ENCODE data around the gene GAS2L1.
A peak's percentile ranks its signal among the peaks of the same experiment; 100 is the strongest.

GAS2L1 gene

GRCh38 chr22:29275167-29275566 is 31.3 kb upstream of the GAS2L1 start:
- DNase-seq (ENCODE audit: low read depth in 2 of 2), result no peak

- DNase-seq (ENCODE audit: low read depth in 2 of 2), result no peak
These were observed 30.5 kb upstream of the GAS2L1 start for GRCh38 chr22:29275819-29276565.

GRCh38 chr22:29277927-29278326 is 28.5 kb upstream of the GAS2L1 start:
- DNase-seq (ENCODE audit: low read depth in 2 of 2), result no peak

DNA sequence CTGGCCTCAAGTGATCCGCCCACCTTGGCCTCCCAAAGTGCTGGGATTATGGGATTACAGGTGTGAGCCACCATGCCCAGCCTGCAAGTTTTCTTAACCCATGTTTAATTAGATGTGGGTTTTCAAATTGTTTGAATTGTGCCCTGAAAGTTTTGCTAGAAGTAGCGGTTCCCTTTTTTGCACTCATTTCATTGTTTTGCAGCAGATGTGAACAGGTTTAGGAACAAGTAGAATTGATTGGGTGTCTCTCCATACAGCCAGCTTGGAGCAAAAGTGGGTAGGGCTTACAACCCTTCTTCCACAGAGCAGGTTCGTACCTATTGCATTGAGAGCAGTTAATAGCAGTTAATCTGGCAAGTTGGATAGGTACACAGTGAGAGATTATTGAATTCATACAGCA is 22.3 kb upstream of the GAS2L1 start:
- DNase-seq (ENCODE audit: low read depth in 2 of 2), result no peak

GRCh38 chr22:29288837-29289236 is 17.6 kb upstream of the GAS2L1 start:
- no peak for DNase-seq (ENCODE audit: low read depth in 2 of 2)

GRCh38 chr22:29290061-29290460 is 16.4 kb upstream of the GAS2L1 start:
- DNase-seq (ENCODE audit: low read depth in 2 of 2), result no peak

GRCh38 chr22:29291215-29291614 is 15.2 kb upstream of the GAS2L1 start:
- no peak for DNase-seq (ENCODE audit: low read depth in 2 of 2)

DNA sequence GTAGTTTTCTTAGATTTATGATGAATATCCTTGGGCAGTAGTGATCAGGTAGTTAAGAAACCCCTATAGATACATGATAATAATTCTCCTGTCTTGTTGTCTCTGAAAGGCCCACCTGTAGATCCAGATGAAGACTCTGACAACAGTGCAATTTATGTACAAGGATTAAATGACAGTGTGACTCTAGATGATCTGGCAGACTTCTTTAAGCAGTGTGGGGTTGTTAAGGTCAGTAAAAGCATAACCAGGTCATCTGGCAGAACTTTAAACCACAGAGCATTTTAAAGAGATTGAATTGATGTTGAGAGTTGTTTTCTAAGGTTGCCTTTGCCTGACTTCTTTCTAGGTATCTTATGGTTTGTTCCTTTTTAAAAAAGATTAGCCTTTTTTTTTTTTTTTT is 14.1 kb upstream of the GAS2L1 start:
- DNase-seq (ENCODE audit: low read depth in 2 of 2), result no peak

- no peak for DNase-seq (ENCODE audit: low read depth in 2 of 2)
These were observed 7.8 kb upstream of the GAS2L1 start for GRCh38 chr22:29298641-29299040.

GRCh38 chr22:29299136-29299900 is 7.1 kb upstream of the GAS2L1 start:
- DNase-seq (ENCODE audit: low read depth in 2 of 2), result no peak

DNA sequence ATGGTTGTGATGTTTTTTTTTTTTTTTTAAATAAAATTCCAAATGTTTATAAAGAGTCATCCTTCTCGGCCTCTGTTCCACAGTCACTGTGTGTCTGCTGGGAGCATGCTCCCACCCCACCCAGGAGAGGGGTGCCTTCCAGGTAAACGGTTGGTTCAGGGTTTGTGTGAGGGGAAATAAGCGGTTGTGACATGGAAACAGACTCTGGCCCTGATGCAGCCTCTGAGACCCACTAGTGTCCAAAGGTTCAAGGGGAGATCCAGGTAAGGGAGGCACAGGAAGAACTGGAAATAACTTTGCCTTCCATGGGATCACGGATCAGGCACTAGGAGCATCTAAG is 6.0 kb upstream of the GAS2L1 start:
- DNase-seq (ENCODE audit: low read depth in 2 of 2), result no peak

- DNase-seq (ENCODE audit: low read depth in 2 of 2), result no peak
These were observed 5.4 kb upstream of the GAS2L1 start for GRCh38 chr22:29300807-29301601.

DNA sequence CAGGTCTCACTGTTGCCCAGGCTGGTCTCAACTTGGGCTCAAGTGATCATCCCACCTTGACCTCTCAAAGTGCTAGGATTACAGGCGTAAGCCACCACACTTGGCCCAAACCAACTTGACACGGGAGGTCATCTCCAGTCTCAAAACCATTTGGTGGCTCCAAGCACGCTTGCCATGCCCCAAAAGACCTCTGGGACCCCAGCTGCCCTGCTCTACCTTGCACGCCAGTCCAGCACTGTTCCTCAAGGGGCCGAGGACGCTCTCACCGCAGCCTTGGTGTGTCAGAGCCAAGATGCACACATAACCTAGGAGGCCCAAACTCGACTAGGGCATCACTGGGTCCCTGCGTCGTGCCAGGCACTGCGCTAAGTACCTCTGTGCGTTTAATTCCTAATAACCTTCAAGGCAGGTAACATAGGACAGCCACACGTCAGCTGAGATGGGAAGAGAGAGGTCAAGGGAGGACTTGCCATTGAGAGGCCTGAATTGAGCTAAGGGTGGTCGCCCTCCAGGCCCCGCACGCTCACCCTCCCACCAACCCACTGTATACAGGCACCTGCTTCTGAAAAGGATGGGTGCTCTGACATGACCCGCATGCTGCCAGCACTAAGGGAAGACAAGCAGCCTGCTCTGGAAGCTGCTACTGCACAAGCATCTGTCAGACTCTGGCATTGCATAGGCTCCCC is 4.6 kb upstream of the GAS2L1 start:
- DNase-seq (ENCODE audit: low read depth in 2 of 2), result no peak

GRCh38 chr22:29302402-29302680 is 4.1 kb upstream of the GAS2L1 start:
- DNase-seq (ENCODE audit: low read depth in 2 of 2), result no peak

DNA sequence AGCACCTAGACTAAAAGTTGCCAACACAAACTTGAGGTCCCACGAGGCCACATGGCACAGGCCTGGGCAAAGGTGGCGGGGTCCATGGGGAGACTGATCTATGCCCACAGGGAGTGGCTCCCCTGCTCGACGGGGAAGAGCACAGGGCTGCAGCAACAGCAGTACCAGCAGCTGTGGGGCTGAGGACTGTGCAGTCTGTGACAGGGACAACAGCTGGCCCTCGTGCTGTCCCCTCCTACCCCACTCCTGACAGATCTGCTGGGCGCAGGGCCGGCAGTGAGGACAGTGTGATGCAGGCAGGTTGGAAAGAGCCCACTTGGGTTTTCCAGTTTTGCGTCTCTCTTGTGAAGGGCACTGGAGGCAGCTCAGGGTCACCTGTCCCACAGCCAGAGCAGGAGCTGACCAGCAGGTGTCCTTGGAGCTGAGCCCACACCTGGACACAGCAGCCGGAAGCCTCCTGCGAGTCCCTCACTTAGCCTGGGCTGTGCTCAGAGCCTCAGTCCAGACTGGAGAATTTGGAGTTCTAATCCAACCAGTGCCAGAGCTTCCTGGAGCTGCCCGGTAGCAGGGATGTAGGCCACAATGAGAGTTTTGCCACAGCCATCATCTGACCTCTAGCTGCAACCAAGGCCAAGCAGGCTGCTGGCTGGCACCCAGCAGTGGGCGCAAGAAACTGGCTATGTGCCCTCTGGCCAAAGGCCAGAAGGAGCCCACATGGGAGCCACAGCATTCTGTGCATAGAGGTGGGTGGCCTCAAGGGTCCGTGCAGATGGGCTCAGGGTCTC is 3.6 kb upstream of the GAS2L1 start:
- DNase-seq (ENCODE audit: low read depth in 2 of 2), result no peak

GRCh38 chr22:29305836-29306174 is 645 bp upstream of the GAS2L1 start:
- DNase-seq (ENCODE audit: low read depth in 2 of 2), result no peak

DNA sequence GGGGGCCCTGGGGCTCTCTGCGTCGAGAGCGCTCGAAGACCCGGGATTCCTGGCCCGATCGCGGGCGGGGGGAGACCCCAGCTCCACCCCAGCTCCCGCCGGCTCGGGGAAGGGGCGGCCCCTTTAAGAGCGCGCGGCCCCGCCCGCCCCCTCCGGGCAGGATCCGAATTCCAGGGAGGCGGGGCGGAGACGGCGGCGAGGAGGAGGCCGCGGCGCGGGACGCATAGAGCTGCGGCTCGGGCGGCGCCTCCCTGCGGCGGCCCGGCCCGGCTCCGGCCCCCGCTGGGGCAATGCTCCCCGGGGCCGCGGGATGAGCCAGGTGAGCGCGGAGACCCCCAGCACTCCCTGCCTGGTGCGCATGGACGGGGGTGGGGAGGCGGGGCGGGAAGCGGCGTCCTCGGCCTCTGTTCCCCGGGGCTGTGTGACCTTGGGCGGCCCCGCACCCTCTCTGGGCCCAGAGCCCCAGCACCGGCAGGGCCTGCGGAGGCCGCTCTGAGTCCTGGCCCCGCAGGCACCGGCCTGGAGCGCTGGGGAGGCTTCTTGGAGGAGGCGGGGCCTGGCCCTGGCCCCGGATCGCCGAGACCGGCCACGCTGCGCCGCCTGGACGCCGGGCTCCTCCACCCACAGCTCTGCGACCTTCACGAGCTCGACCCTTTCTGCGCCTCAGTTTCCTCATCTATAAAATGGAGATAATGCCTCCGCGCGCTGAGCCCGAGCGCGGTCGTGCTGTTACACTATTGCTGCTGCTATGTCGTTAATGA is 565 bp downstream of the GAS2L1 start:
- DNase-seq (ENCODE audit: low read depth in 2 of 2), result peak in 1 of 2 donors; percentile 29

DNA sequence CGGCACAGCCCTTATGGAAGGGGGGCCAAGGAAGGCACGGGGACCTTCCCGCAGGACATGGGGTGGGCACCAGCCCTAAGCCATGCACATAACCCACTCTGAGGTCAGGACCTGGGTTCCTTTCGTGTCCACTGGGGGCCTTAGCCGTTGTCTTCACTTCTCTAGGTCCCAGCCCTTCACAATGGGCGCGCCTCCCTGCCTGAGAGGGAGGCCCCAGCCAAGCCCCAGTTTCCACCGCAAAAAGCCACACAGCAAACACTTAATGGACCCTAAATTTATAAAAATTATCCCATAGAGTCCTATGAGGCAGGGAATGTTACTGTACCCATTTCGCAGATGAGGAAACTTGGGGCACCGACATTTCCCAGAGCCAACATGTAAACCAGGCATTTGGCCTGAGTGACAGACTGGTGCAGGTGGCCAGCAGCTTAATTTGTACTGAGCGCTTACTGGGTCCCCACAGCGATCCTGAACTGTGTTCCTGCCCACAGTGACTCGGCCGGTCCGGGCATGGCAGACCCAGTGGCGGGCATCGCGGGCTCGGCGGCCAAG is 1.2 kb downstream of the GAS2L1 start:
- no peak for DNase-seq (ENCODE audit: low read depth in 2 of 2)

DNA sequence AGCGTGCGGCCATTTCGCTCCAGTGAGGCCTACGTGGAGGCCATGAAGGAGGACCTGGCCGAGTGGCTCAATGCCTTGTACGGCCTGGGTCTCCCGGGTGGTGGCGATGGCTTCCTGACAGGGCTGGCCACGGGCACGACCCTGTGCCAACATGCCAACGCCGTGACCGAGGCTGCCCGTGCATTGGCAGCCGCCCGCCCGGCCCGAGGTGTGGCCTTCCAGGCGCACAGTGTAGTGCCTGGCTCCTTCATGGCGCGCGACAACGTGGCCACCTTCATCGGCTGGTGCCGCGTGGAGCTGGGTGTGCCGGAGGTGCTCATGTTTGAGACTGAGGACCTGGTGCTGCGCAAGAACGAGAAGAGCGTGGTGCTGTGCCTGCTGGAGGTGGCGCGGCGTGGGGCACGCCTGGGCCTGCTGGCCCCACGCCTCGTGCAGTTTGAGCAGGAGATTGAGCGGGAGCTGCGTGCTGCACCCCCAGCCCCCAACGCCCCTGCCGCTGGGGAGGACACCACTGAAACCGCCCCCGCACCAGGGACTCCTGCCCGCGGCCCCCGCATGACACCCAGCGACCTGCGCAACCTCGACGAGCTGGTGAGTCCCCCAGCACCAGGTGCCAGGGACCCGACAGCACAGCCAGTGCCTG is 1.8 kb downstream of the GAS2L1 start:
- no peak for DNase-seq (ENCODE audit: low read depth in 2 of 2)

DNA sequence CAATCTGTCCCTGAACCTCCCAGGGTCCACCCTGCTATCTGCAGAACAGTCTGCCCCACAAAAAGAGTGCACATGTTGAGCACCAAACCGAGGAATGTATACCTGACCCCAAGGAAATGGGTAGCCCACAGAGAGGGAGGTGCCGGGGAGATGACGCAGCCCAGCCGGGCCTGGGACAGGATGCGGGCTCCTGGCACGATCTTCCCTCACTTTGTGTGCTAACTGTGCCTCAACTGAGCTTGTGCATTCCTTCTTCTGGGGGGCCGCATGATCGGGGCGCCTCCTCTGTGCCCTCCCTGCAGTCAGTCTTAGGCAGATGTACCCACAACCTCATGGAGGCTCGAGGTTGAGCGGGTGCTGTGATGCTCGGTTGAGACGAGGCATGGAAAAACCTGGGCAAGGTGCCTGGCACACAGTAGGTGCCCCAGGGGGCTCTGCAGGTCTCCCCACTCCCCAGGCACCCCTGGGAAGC is 2.4 kb downstream of the GAS2L1 start:
- DNase-seq (ENCODE audit: low read depth in 2 of 2), result no peak
